Osteoblast (primary cell): ENCODE measurements around the gene SH3GLB2. TPM values are rescaled to one million over a fixed set of nuclear protein-coding genes. Genes with fewer than 3 reads are reported as not detected.
"Not testable (repeated sequence)": the region's sequence is repeated elsewhere in the genome, so short reads cannot be mapped to it uniquely, and the experiment has no call there.

Experiments
- DNase-seq: peaks from one replicate; pipeline ENCODE4 v3.0.0; 2011; ENCODE audit warnings: low spot score, mixed read lengths; ENCODE audit not compliant: insufficient read length; ENCODE audit errors: missing footprints
- H2AFZ ChIP-seq: 2 replicates; pipeline ENCODE4 v1.6.0; 2011; ENCODE audit warnings: mild to moderate bottlenecking, low read length
- H3K27ac ChIP-seq: 2 replicates; pipeline ENCODE4 v1.5.1; 2011; ENCODE audit warnings: mild to moderate bottlenecking, low read depth, low read length, moderate library complexity
- H3K27me3 ChIP-seq: 2 replicates; pipeline ENCODE4 v1.6.0; 2012; ENCODE audit warnings: mild to moderate bottlenecking, control low read depth, inconsistent platforms, low read length, moderate library complexity; ENCODE audit not compliant: insufficient read depth
- H3K36me3 ChIP-seq: 2 replicates; pipeline ENCODE4 v1.5.1; 2011; ENCODE audit warnings: mild to moderate bottlenecking, low read length, control low read depth, moderate library complexity; ENCODE audit not compliant: insufficient read depth
- H3K4me1 ChIP-seq: 2 replicates; pipeline ENCODE4 v1.5.1; 2011; ENCODE audit warnings: mild to moderate bottlenecking, low read length, control low read depth, moderate library complexity; ENCODE audit not compliant: insufficient read depth
- H3K4me2 ChIP-seq: 2 replicates; pipeline ENCODE4 v1.6.0; 2011; ENCODE audit warnings: mild to moderate bottlenecking, low read length; ENCODE audit not compliant: insufficient read depth
- H3K4me3 ChIP-seq: fragments of 200-600 bp; sonication (generic); 3 replicates; pipeline ENCODE4 v1.5.1; 2012; ENCODE audit warnings: mild to moderate bottlenecking, low read length, inconsistent platforms; ENCODE audit not compliant: insufficient read depth
- H3K79me2 ChIP-seq: 2 replicates; pipeline ENCODE4 v1.6.0; 2012; ENCODE audit warnings: mild to moderate bottlenecking, low read length, control low read depth, inconsistent platforms; ENCODE audit not compliant: insufficient read depth
- H3K9me3 ChIP-seq: 2 replicates; pipeline ENCODE4 v1.5.1; 2011; ENCODE audit warnings: low read depth, low read length, control low read depth
- H4K20me1 ChIP-seq: 2 replicates; pipeline ENCODE4 v1.6.0; 2012; ENCODE audit warnings: mild to moderate bottlenecking, low read length, control low read depth; ENCODE audit not compliant: insufficient read depth
- total RNA-seq: library from RNA; depleted of rRNA; stranded (reverse); fragments of >200 nt; gene quantifications from 2 replicates; pipeline ENCODE4 v1.2.3, GENCODE V29; 2012
- TF ChIP-seq, protein P1 (sequence below): IDR thresholded peaks from 2 replicates; pipeline ENCODE4 v1.5.1; 2011; ENCODE audit warnings: mild to moderate bottlenecking, low read depth, low read length, moderate library complexity; ENCODE audit errors: extremely low read depth

SH3GLB2 gene
- total RNA-seq, 1 donor = 37.3 TPM

DNA sequence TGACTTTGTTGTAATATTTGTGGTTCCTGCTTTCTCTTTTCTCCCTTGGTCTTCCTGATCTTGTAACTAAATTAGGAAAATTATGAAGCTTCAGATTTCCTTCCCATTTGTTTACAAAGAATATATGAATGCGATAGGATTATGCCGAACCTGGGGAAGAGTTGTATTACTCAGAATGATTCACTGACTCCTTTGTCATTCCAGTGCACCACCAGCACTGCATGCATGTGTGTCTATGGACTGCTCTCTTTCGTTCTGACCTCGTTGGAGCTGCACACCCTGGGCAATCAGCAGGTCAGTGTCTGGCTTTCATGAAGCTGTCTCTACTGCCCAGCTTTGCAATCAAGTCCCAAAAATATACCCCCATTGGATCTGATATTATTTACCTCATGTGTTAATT lies 55.2 kb downstream of the SH3GLB2 start:
- Histone ChIP-seq H2AFZ (no peak overlapping the region), H3K27me3 (no peaks in the 10 kb centered on the region), H3K4me2 (peak overlapping the region; percentile 16), H4K20me1 (no peaks in the 10 kb centered on the region), H3K4me3 (no peak overlapping the region), H3K36me3 (peaks cover 73% of the 10 kb centered on the region), H3K79me2 (no peaks in the 10 kb centered on the region), H3K4me1 (peaks cover 15% of the 10 kb centered on the region), H3K9me3 (no peaks in the 10 kb centered on the region), H3K27ac (peak overlapping the region; percentile 15)
- TF ChIP-seq, protein P1, sequence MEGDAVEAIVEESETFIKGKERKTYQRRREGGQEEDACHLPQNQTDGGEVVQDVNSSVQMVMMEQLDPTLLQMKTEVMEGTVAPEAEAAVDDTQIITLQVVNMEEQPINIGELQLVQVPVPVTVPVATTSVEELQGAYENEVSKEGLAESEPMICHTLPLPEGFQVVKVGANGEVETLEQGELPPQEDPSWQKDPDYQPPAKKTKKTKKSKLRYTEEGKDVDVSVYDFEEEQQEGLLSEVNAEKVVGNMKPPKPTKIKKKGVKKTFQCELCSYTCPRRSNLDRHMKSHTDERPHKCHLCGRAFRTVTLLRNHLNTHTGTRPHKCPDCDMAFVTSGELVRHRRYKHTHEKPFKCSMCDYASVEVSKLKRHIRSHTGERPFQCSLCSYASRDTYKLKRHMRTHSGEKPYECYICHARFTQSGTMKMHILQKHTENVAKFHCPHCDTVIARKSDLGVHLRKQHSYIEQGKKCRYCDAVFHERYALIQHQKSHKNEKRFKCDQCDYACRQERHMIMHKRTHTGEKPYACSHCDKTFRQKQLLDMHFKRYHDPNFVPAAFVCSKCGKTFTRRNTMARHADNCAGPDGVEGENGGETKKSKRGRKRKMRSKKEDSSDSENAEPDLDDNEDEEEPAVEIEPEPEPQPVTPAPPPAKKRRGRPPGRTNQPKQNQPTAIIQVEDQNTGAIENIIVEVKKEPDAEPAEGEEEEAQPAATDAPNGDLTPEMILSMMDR = no peak
- peak; percentile 90 for DNase-seq

DNA sequence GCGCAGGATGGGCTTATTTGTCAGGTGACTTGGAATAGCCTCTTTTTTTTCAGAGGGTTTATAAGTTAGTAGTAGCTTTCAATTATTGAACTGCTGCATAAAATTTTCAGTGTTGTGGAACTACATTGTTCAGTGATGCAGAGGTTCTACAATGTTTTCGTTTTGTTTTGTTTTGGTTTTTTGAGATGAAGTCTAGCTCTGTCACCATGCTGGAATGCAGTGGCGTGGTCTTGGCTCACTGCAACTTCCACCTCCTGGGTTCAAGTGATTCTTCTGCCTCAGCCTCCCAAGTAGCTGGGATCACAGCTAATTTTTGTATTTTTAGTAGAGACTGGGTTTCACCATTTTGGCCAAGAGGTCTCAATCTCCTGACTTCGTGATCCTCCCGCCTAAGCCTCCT lies 58.6 kb downstream of the SH3GLB2 start:
- Histone ChIP-seq H2AFZ (no peak overlapping the region), H3K27ac (no peak overlapping the region), H4K20me1 (no peaks in the 10 kb centered on the region), H3K4me1 (peaks cover 15% of the 10 kb centered on the region), H3K9me3 (no peaks in the 10 kb centered on the region), H3K36me3 (peaks cover 72% of the 10 kb centered on the region), H3K4me2 (no peak overlapping the region), H3K79me2 (no peaks in the 10 kb centered on the region), H3K27me3 (no peaks in the 10 kb centered on the region), H3K4me3 (no peak overlapping the region)
- DNase-seq = no peak
- TF ChIP-seq, protein P1 = no peak

DNA sequence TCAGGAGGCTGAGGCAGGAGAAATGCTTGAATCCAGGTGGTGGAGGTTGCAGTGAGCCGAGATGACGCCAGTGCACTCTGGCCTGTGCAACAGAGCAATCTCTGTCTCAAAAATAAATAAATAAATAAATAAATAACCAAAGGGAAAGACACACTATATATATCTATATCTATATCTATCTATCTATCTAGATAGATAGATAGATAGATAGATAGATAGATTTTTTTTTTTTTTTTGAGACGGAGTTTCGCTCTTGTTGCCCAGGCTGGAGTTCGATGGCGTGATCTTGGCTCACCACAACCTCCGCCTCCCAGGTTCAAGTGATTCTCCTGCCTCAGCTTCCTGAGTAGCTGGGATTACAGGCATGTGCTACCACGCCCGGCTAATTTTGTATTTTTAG lies 66.7 kb downstream of the SH3GLB2 start:
- not testable (repeated sequence) for H4K20me1 ChIP-seq, H3K4me1 ChIP-seq, H3K9me3 ChIP-seq, H3K4me3 ChIP-seq, H3K27me3 ChIP-seq, H3K79me2 ChIP-seq, H3K27ac ChIP-seq, DNase-seq, H3K4me2 ChIP-seq, H2AFZ ChIP-seq
- peaks cover 57% of the 10 kb centered on the region for H3K36me3 ChIP-seq

Other genes with a start within 250 kb of the SH3GLB2 start
- gene TBC1D13, start 241.1 kb downstream of the SH3GLB2 start, total RNA-seq = 17.0 and 18.6 TPM in 2 replicates
- 17.4 and 18.0 TPM in 2 replicates for gene ENDOG, start 209.8 kb downstream of the SH3GLB2 start, total RNA-seq
- 10.1 and 10.3 TPM in 2 replicates for gene SPOUT1, start 198.5 kb downstream of the SH3GLB2 start, total RNA-seq
- gene KYAT1, start 146.4 kb downstream of the SH3GLB2 start, total RNA-seq = 3.3 and 4.7 TPM in 2 replicates
- gene LRRC8A, start 146.2 kb downstream of the SH3GLB2 start, total RNA-seq = 38.0 and 39.8 TPM in 2 replicates
- gene PHYHD1, start 107.3 kb downstream of the SH3GLB2 start, total RNA-seq = 7.6 and 8.0 TPM in 2 replicates
- 28.6 and 29.5 TPM in 2 replicates for gene DOLK, start 80.7 kb downstream of the SH3GLB2 start, total RNA-seq
- 28.9 and 30.0 TPM in 2 replicates for gene NUP188, start 80.6 kb downstream of the SH3GLB2 start, total RNA-seq
- 21.2 and 22.4 TPM in 2 replicates for gene MIGA2, start 8.3 kb upstream of the SH3GLB2 start, total RNA-seq
- 10.3 and 10.5 TPM in 2 replicates for gene DOLPP1, start 52.8 kb upstream of the SH3GLB2 start, total RNA-seq
- 64.8 and 79.6 TPM in 2 replicates for gene CRAT, start 82.5 kb upstream of the SH3GLB2 start, total RNA-seq
- 64.8 and 73.5 TPM in 2 replicates for gene PTPA, start 83.1 kb upstream of the SH3GLB2 start, total RNA-seq
- 86.1 and 104 TPM in 2 replicates for gene IER5L, start 149.9 kb upstream of the SH3GLB2 start, total RNA-seq